A549 (cell line): Measurements from ENCODE around the gene ASPN. TPM values are rescaled to one million over a fixed set of nuclear protein-coding genes. Genes with fewer than 3 reads are reported as not detected.

Experiments
- ATAC-seq, 2 experiments: fragments of 200-7000 bp in 1 of 2; fragments of >200 bp in 1 of 2; cut with Nextera tagmentation in 1 of 2; cut with Tn5 transposase in 1 of 2; 3 replicates each; pipeline versions ENCODE4 v1.8.0 to v1.9.1; 2018 to 2020; ENCODE audit warnings: mild to moderate bottlenecking in 1 of 2, moderate library complexity in 1 of 2
- CTCF ChIA-PET: fragments of 300-600 bp; sonication (Branson Sonifier 250); formaldehyde crosslinking; extraction: SDS; loops from one replicate; lab custom pipeline; 2021; ENCODE audit warnings: antibody characterized with exemption, inconsistent platforms; lab: Yijun Ruan, JAX
- POLR2A ChIA-PET: fragments of 350-600 bp; formaldehyde crosslinking; extraction: SDS; loops from one replicate; lab custom pipeline; 2021; ENCODE audit warnings: antibody characterized with exemption, inconsistent platforms; lab: Yijun Ruan, JAX
- DNase-seq, 2 experiments: peaks; one replicate each; pipeline versions ENCODE4 v3.0.0 to v3.0.0-alpha.2; 2011 to 2016; ENCODE audit warnings: low read depth in 1 of 2, low spot score in 1 of 2
- FAIRE-seq: peaks from 2 replicates; lab custom pipeline; 2011; peaks lifted over from hg19 to GRCh38; lab: Jason Lieb, UNC
- H3K27ac ChIP-seq, 2 experiments: fragments of >200 bp; sonication (Bioruptor Twin); formaldehyde crosslinking; 3 replicates each; pipeline ENCODE4 v1.5.1; 2016 to 2017
- H3K4me1 ChIP-seq: fragments of >200 bp; sonication (Bioruptor Twin); formaldehyde crosslinking; 3 replicates; pipeline ENCODE4 v1.6.1; 2016
- H3K4me2 ChIP-seq: fragments of >200 bp; sonication (Bioruptor Twin); formaldehyde crosslinking; 3 replicates; pipeline ENCODE4 v1.6.1; 2016
- H3K4me3 ChIP-seq: fragments of >200 bp; sonication (Bioruptor Twin); formaldehyde crosslinking; 3 replicates; pipeline ENCODE4 v1.5.1; 2016
- H3K9me3 ChIP-seq: fragments of >200 bp; sonication (Bioruptor Twin); formaldehyde crosslinking; 3 replicates; pipeline ENCODE4 v1.6.1; 2016
- BHLHE40 ChIP-seq: IDR thresholded peaks from 2 replicates; pipeline ENCODE4 v1.6.1; 2012; ENCODE audit warnings: low read depth, low read length, inconsistent platforms
- CHD4 ChIP-seq: fragments of 200-600 bp; sonication (generic); IDR thresholded peaks from 2 replicates; pipeline ENCODE4 v1.6.1; 2016; ENCODE audit warnings: antibody characterized with exemption, mild to moderate bottlenecking, borderline replicate concordance
- CTCF ChIP-seq: fragments of >200 bp; sonication (Bioruptor Twin); formaldehyde crosslinking; IDR thresholded peaks from 3 replicates; pipeline ENCODE4 v1.5.1; 2016
- FOXS1 ChIP-seq: fragments of 250-450 bp; sonication (Bioruptor Pico); IDR thresholded peaks from 2 replicates; pipeline ENCODE4 v1.5.0; 2020; ENCODE audit warnings: mild to moderate bottlenecking, moderate library complexity
- HDAC2 ChIP-seq: fragments of 200-600 bp; sonication (generic); IDR thresholded peaks from 2 replicates; pipeline ENCODE4 v1.6.1; 2016
- HES2 ChIP-seq: fragments of >200 bp; sonication (Bioruptor Twin); formaldehyde crosslinking; IDR thresholded peaks from 2 replicates; pipeline ENCODE4 v1.6.1; 2016
- HOXB13 ChIP-seq: fragments of 250-450 bp; sonication (Bioruptor Pico); IDR thresholded peaks from 2 replicates; pipeline ENCODE4 v1.5.0; 2020; ENCODE audit warnings: low read depth, mild to moderate bottlenecking, moderate library complexity
- HOXB5 ChIP-seq: fragments of 250-450 bp; sonication (Bioruptor Pico); IDR thresholded peaks from 2 replicates; pipeline ENCODE4 v1.5.0; 2020; ENCODE audit warnings: mild to moderate bottlenecking, moderate library complexity
- KDM5A ChIP-seq: fragments of 200-600 bp; sonication (generic); IDR thresholded peaks from 2 replicates; pipeline ENCODE4 v1.6.1; 2016; ENCODE audit warnings: antibody characterized with exemption, mild to moderate bottlenecking
- MAZ ChIP-seq: fragments of 150-350 bp; IDR thresholded peaks from 2 replicates; pipeline ENCODE4 v1.6.1; 2014; ENCODE audit warnings: antibody characterized with exemption, low read depth, low read length, borderline replicate concordance
- PBX3 ChIP-seq: IDR thresholded peaks from 2 replicates; pipeline ENCODE4 v1.6.1; 2012
- POLR2AphosphoS2 ChIP-seq: conservative IDR thresholded peaks from 2 replicates; pipeline ENCODE4 v1.6.1; 2012; ENCODE audit warnings: low read length, improper control_type of control experiment, inconsistent platforms
- RARB ChIP-seq: fragments of 250-450 bp; sonication (Bioruptor Pico); IDR thresholded peaks from 2 replicates; pipeline ENCODE4 v1.8.0; 2021; ENCODE audit warnings: mild to moderate bottlenecking, moderate library complexity
- RFX5 ChIP-seq: fragments of 450-650 bp; IDR thresholded peaks from 2 replicates; pipeline ENCODE4 v1.7.1; 2014; ENCODE audit warnings: antibody characterized with exemption, mild to moderate bottlenecking, moderate library complexity
- SREBF2 ChIP-seq: fragments of 450-650 bp; IDR thresholded peaks from 2 replicates; pipeline ENCODE4 v1.6.1; 2014; ENCODE audit warnings: mild to moderate bottlenecking, moderate library complexity
- USF2 ChIP-seq: fragments of 450-650 bp; IDR thresholded peaks from 2 replicates; pipeline ENCODE4 v1.6.1; 2014; ENCODE audit warnings: antibody characterized with exemption
- ZSCAN20 ChIP-seq: fragments of 250-450 bp; sonication (Bioruptor Pico); IDR thresholded peaks from 2 replicates; pipeline ENCODE4 v1.8.0; 2022; ENCODE audit warnings: mild to moderate bottlenecking, moderate library complexity
- WGBS: methylation state at CpG from one replicate; pipeline ENCODE4 v1.1.6; 2017; ENCODE audit errors: missing lambda C conversion rate; 5-methylcytosine and 5-hydroxymethylcytosine counted together
- polyA plus RNA-seq, 4 experiments: library from polyadenylated mRNA; depleted of rRNA in 3 of 4; stranded (reverse); fragments of >200 nt; fragmentation: RNase III in 1 of 4; extraction: RNeasy Plus Mini Kit Qiagen cat#74134 plus additional on column Dnase treatment in 1 of 4; gene quantifications; 2 replicates in 3 of 4; 3 replicates in 1 of 4; pipeline ENCODE4 v1.2.3, GENCODE V29; 2011 to 2017
- small RNA-seq, 6 experiments: library from RNA; depleted of rRNA; stranded (forward); fragments of <200 nt; gene quantifications; one replicate each; pipeline ENCODE3, GENCODE V24; 2012

ASPN gene
- polyA plus RNA-seq, 2 of the 4 experiments (the other 2 are of a cell fraction) = not detected

GRCh38 chr9:92407818-92408217, 74.5 kb downstream of the ASPN start:
- FAIRE-seq (no peak), DNase-seq (no peak), ATAC-seq (no peak)
- no peak overlapping the region for H3K4me2 ChIP-seq
- CTCF ChIA-PET = no interaction called here
- POLR2A ChIA-PET = interaction anchor here (0.6 kb wide), 1 partner anchor 37 kb away, joined by 3 read pairs; no protein-coding TSS in a partner anchor
- H3K27ac ChIP-seq = no peak overlapping the region
- H3K9me3 ChIP-seq = no peaks in the 10 kb centered on the region
- 83% methylated on average over 2 of the region's 2 CpGs for WGBS
- TF ChIP-seq SREBF2 (no peak), CHD4 (no peak), RARB (CRISPR knock-in tag) (no peak), KDM5A (no peak), POLR2AphosphoS2 (no peak), HDAC2 (no peak), ZSCAN20 (no peak), HOXB13 (CRISPR knock-in tag) (no peak), MAZ (no peak), RFX5 (no peak)
- no peaks in the 10 kb centered on the region for H3K4me1 ChIP-seq
- no peak overlapping the region for H3K4me3 ChIP-seq

- TF ChIP-seq HOXB5 (CRISPR knock-in tag) = no peak
- no peak for TF ChIP-seq CTCF
- TF ChIP-seq BHLHE40 = no peak
- TF ChIP-seq HES2 = no peak
- no peak for TF ChIP-seq RARB (CRISPR knock-in tag)
- TF ChIP-seq FOXS1 (CRISPR knock-in tag) = no peak
- TF ChIP-seq USF2 = no peak
- TF ChIP-seq PBX3 = no peak
- TF ChIP-seq, all 56 proteins: peak for 0
- H3K4me3 ChIP-seq = no peak overlapping the region
- ATAC-seq (no peak), DNase-seq (no peak), FAIRE-seq (no peak)
- ChIA-PET POLR2A (no interaction called here), CTCF (interaction anchor here (1.2 kb wide), 1 partner anchor 59 kb away, joined by 3 read pairs; no protein-coding TSS in a partner anchor)
- 70% methylated on average over 3 of the region's 3 CpGs for WGBS
- H3K9me3 ChIP-seq = no peaks in the 10 kb centered on the region
- no peaks in the 10 kb centered on the region for H3K4me1 ChIP-seq
- H3K4me2 ChIP-seq = no peak overlapping the region
- H3K27ac ChIP-seq = no peak overlapping the region
Observed at GRCh38 chr9:92406477-92406876, 75.8 kb downstream of the ASPN start.

Small RNA genes lying within 50 kb of the gene (small RNA-seq; reads per million reads assigned to genes)
- gene MIR4670 = 0 reads per million in 6 experiments

Other genes with a start within 250 kb of the ASPN start
- 244 and 328 TPM in 2 replicates for gene IARS1, start 188.8 kb downstream of the ASPN start, polyA plus RNA-seq (2011; rRNA removed)
- 120 to 133 TPM (median 121 TPM) in 3 replicates for gene IARS1, start 188.8 kb downstream of the ASPN start, polyA plus RNA-seq (2017; fragmentation: RNase III; extraction: RNeasy Plus Mini Kit Qiagen cat#74134 plus additional on column Dnase treatment)
- gene NOL8, start 157.2 kb downstream of the ASPN start, polyA plus RNA-seq (2011; rRNA removed) = 30.2 and 47.2 TPM in 2 replicates
- gene NOL8, start 157.2 kb downstream of the ASPN start, polyA plus RNA-seq (2017; fragmentation: RNase III; extraction: RNeasy Plus Mini Kit Qiagen cat#74134 plus additional on column Dnase treatment) = 24.4 to 28.5 TPM (median 26.7 TPM) in 3 replicates
- 13.4 and 15.5 TPM in 2 replicates for gene CENPP, start 156.6 kb downstream of the ASPN start, polyA plus RNA-seq (2011; rRNA removed)
- gene CENPP, start 156.6 kb downstream of the ASPN start, polyA plus RNA-seq (2017; fragmentation: RNase III; extraction: RNeasy Plus Mini Kit Qiagen cat#74134 plus additional on column Dnase treatment) = 5.5 to 7.2 TPM (median 7.2 TPM) in 3 replicates
- gene OGN, start 77.9 kb downstream of the ASPN start, polyA plus RNA-seq (2011; rRNA removed) = not detected in 2 replicates
- gene OGN, start 77.9 kb downstream of the ASPN start, polyA plus RNA-seq (2017; fragmentation: RNase III; extraction: RNeasy Plus Mini Kit Qiagen cat#74134 plus additional on column Dnase treatment) = not detected in 3 replicates
- not detected in 2 replicates for gene OMD, start 58.0 kb downstream of the ASPN start, polyA plus RNA-seq (2011; rRNA removed)
- not detected in 3 replicates for gene OMD, start 58.0 kb downstream of the ASPN start, polyA plus RNA-seq (2017; fragmentation: RNase III; extraction: RNeasy Plus Mini Kit Qiagen cat#74134 plus additional on column Dnase treatment)
- 0.21 and 0.43 TPM in 2 replicates for gene ECM2, start 53.5 kb upstream of the ASPN start, polyA plus RNA-seq (2011; rRNA removed)
- gene ECM2, start 53.5 kb upstream of the ASPN start, polyA plus RNA-seq (2017; fragmentation: RNase III; extraction: RNeasy Plus Mini Kit Qiagen cat#74134 plus additional on column Dnase treatment) = 0.25 to 0.41 TPM (median 0.35 TPM) in 3 replicates
- gene IPPK, start 187.6 kb upstream of the ASPN start, polyA plus RNA-seq (2011; rRNA removed) = 20.0 and 22.7 TPM in 2 replicates
- gene IPPK, start 187.6 kb upstream of the ASPN start, polyA plus RNA-seq (2017; fragmentation: RNase III; extraction: RNeasy Plus Mini Kit Qiagen cat#74134 plus additional on column Dnase treatment) = 9.3 to 12.2 TPM (median 12.0 TPM) in 3 replicates